HG03064 (cell line): ENCODE results near the gene PAX3.

Experiments used
- ATAC-seq: cut with Tn5 transposase; IDR thresholded peaks from one replicate; pipeline ENCODE4 v1.9.1; 2021; ENCODE audit warnings: low read depth; ENCODE audit not compliant: unreplicated experiment

The PAX3 gene

DNA sequence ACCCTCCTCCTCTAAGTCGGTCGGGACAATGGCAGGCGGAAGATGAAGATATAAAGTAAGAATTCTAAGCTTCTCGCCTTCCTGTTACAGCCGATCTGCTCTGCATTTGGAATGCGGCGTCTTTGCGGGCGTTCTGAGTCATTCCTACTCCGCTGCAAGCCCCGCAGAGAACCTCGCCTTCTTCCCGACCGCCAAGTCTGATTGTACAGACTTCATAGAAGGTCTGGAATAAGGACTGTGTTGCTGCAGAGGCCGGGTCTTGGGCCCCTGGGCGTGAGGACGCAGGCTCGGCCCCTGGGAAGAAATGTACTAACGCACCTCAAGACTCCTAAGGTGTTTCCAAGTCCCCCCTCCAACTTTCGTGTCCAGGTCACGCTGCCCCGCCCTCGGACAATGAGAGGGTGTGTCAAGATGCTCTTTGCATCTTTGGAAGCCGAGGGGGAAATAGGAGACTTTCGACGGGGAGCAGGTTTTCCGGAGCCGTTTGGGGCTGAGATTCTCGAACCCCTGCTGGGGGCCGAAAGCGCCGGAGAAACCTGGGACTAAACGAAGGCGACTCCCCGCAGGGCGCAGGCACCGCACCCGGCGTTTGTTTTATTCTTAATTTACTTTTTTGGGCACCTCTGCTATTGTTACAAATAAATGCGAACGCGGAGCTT lies 12.7 kb upstream of the PAX3 start:
- ATAC-seq = no peak

DNA sequence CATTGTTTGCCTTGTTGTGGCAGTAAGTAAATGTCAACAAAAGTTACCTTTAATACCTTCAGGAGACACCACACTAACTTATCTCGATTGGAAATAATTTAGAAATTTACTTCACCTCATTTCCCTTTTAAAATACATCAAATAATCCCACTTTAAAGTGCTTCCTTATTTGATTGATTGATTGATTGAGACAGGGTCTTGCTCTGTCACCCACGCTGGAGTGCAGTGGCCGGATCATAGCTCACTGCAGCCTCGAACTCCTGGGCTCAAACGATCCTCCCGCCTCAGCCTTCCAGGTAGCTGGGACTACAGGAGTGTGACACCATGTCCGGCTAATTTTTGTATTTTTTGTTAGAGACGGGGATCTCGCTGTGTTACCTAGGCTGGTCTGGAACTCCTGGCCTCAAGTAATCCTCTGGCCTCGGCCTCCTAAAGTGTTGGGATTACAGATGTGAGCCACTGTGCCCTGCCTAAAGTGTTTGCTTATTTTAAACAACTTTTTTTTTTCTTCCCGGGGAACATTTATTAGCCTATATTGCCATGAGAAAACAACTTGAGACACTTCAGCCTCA lies 12.0 kb upstream of the PAX3 start:
- no peak for ATAC-seq

GRCh38 chr2:222309766-222310165 lies 11.0 kb upstream of the PAX3 start:
- no peak for ATAC-seq

- no peak for ATAC-seq
These were observed 10.6 kb upstream of the PAX3 start for GRCh38 chr2:222309361-222309760.

- ATAC-seq = no peak
These were observed 9.4 kb upstream of the PAX3 start for GRCh38 chr2:222307978-222308730.

- ATAC-seq = no peak
These were observed 8.5 kb upstream of the PAX3 start for GRCh38 chr2:222307143-222307756.

DNA sequence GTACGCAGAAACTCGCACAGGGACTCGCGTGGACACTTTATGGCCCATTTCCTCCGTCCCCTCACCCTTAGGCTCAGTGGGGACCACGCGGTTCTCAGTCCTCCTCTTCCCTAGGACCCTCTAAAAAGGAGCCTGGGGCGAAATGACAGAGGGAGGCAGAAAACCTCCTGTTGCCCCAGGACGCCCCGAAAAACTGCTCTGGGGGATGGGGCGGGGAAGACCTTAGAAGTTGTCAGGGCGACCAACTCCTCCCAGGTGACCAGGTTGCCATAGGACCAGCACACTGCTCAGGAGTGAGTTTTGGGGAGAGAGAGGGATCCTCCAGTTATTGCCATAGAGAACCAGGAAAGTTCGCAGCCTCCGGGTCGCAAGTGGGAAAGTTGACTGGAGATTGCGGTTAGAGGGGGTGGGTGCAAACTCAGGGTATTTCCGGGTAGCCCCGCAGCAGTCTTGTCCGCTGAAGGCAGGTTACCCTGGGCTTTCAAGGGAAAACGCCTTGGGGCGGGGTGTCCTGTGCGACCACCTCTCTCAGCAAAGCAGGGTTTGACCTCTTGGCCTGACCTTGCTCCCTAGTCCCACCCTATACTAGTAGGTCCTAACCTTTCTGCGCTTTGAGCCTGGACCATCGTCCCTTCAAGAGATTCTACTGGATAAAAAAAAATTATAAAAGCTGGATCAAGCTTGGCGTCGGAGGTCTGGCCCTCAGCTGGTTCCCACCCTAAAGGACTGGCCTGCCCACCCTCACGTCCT lies 7.8 kb upstream of the PAX3 start:
- no peak for ATAC-seq

- no peak for ATAC-seq
These were observed 7.0 kb upstream of the PAX3 start for GRCh38 chr2:222305516-222306392.

GRCh38 chr2:222304737-222305515 lies 6.1 kb upstream of the PAX3 start:
- no peak for ATAC-seq

DNA sequence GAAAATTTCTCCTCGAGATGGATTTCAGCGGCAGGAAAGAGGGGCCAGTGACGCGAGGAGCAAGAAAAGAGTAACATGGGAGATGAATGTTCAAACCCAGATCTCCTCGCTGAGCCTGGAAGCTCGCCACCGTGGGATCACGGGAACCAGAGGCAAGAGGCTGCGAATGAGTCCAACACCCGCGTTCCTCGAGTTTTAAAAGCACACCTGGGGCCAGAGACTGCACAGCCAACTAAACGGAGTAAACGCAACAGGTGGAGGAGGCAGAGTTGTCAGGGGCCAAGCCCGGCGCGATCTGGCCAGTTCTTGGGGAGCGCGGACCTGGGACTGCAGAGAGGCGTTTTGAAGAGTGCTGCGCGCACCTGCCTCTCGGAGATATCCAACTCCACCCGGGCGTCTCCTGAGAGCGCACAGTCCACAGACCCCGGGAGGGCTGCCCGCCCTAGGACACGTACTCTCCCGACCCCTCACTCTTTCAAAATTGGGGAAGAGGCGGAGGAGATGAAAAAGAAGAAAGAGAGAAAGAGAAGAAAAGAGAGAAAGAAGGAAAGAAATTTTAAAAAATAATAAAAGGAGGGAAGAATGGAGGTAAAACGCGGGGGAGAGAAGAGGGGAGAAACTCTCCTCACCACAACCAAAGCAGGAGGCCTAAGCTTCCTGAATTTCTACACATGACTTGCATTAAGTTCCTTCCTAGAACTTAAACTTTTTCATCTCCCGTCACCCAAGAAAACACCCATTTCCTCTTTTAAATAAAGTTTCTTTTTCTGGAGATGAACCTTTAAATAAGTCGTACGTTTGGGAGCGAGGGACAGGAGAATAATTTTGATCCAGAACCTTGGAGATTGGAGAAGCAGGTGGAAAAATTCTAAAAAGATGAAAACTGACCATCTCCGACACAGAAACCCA lies 5.3 kb upstream of the PAX3 start:
- ATAC-seq = no peak

- ATAC-seq = no peak
These were observed 4.4 kb upstream of the PAX3 start for GRCh38 chr2:222303045-222303827.

GRCh38 chr2:222302178-222303018 lies 3.6 kb upstream of the PAX3 start:
- no peak for ATAC-seq

- no peak for ATAC-seq
These were observed 3.0 kb upstream of the PAX3 start for GRCh38 chr2:222301796-222302118.

- ATAC-seq = no peak
These were observed 2.4 kb upstream of the PAX3 start for GRCh38 chr2:222301053-222301795.

- no peak for ATAC-seq
These were observed 1.9 kb upstream of the PAX3 start for GRCh38 chr2:222300726-222301052.
